ENCODE data around the gene DUS2.
A peak's percentile ranks its signal among the peaks of the same experiment; 100 is the strongest.
"Not testable (repeated sequence)": the region's sequence is repeated elsewhere in the genome, so short reads cannot be mapped to it uniquely, and the experiment has no call there.

The DUS2 gene

DNA sequence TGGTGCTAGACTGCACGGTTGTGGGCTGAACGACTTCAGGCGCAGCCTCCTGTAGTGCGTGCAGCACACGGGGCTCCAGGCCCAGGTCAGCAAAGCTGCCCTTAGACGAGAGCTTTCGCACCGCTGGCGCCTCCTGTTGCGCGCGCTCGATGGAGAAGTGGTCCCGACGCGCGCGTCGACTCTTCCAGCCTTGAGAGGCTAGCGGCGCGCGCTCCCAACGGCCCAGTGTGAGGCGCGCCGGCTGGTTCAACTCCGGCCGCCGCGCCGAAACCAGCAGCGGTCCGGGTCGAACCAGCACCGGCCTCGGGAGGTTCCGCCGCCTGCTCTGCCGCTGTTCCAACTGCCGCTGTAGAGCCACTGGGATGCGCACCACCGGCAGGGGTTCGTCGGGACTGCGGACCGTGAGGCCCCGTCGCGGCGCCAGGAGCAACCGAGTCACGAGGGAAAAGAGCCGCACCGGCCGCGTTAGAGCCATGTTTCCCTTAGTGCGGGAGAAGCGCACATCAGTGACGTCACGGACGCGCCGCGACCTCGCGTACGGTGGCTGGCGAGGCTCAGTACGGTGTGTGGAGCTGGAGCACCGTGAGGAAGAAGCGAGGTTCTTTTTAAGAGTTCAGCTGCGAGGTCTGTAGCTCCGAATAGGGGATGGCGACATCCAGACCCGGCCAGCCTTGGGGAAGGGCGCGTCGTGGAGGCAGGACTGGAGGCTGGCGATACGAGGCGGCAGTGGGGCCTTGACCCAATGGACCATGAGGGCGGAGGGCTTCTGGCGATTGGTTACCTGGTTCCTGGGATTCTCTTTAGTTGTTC is at the start of gene DUS2, which contains the start of gene DDX28:
Gene DUS2, plus strand, starts transcription at position 557 of the 810 bp plus-strand sequence. CDS start 14,740 bp downstream, outside the sequence.
Gene DDX28, minus strand, starts transcription at position 505 of the 810 bp plus-strand sequence. Its CDS starts 30 bp downstream, at position 475.
- DNase-seq, result peak; percentile 94

- no peak for DNase-seq
Measured at GRCh38 chr16:67975321-67976105, 47.6 kb upstream of the DUS2 start.

DNA sequence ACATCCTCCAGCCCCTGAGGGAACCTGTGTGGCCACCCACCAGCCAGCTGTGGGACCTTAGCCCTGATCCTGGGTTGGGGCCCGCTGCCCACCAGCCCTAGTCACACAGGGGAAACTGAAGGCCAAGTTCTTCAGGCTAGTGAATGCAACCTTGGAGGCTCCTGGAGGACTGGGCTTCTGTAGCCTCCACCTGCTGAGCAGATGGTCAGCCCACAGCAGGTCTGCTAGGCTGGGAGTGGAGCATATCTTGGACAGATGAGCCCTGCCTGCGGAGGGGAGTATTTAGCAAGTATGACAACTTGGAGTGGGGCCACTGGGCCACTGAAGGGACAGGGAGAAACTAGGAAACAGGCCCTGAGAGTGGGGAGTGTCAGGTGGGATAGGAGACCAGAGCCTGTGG is 46.9 kb upstream of the DUS2 start:
- no peak for DNase-seq

DNA sequence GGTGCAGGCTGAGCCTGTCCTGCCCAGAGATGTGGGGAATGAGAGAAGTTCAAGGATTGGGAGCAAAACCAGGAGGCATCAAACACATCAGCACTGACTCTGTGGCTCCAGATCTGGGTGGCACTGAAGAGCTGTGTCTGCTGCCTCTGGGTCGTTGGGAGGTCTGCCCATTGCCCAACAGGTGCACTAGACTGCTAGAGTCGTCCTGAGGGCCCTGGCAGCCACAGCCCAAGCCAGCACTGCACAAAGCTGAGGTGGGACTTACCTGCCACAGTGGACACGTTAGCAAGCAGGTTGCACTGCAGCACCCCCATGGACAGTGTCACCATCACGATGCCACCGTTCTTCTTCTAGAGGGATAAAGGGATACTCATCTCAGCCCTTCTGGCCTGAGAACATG is 46.1 kb upstream of the DUS2 start:
- no peak for DNase-seq

DNA sequence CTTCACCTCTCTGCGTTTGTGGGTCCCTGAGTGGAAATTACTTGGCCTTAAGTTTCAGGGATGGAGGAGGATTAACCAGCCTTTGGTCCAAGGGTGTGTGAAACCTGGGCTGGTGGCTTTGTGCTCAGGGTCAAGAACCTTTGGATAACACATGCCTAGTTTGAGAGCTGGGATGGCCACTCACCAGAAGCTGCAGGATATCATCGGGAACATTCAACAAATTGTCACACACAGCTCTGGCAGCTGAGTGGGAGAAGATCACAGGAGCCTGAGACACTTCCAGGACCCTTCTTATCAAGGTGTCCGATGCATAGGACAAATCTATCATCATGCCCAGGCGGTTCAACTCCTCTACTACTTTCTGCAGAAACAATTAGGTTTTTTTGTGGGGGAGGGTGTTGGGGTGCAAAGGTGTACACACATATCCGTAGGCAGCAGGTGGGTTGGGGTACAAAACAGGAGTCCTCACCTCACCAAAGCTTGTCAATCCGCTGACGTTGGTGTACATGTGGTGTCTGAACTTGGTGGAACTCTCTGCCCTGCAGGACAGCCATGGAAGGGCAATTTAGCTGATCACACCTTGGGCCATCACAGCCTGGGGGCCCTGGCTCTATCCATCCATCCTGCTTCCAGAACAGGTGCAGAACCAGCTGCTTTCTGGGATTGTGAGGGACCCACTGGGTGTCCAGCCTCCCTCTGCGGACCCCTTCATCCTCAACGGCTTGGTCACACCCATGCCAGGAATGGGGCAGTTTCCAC is 45.4 kb upstream of the DUS2 start:
- no peak for DNase-seq

DNA sequence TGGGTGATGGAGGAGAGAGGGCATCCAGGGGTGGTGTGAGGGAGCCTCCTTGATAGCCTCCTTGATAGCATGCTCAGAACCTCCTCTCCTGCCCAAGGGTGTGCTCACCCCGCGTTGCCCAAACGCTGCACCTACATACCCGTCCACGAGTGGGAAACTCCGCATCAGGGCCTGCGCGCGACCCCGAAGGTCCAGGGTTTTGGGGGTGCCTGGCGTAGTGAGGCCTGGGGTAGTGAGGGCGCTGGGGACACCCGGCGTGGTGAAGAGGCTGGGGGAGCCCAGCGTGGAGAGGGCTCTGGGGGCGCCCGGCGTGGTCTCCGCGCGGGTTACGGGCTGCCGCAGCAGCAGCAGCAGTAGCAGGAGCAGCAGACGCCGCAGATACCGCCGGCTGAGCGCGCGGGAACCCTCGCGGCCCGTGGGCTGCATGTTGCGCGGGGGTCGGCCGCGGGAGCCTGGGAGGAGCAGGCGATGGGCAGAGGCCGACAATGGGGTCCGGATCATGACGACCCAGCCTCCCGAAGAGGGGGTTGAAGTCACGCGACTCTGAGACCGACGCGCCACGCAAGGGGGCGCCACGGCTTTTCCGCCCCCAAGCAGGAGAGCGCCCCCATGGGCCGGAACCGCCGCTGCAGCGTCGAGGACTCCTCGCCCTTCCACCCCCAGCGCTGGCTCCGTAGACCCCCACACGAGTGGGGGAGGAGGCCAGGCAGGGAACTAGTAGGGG is 43.0 kb upstream of the DUS2 start, which contains the start of gene DPEP3:
Gene DPEP3, minus strand, starts transcription at position 545 of the 724 bp plus-strand sequence. Its CDS starts 119 bp downstream, at position 426.
- DNase-seq, result no peak

- DNase-seq, result no peak
Measured at GRCh38 chr16:67982011-67982696, 40.9 kb upstream of the DUS2 start.

DNA sequence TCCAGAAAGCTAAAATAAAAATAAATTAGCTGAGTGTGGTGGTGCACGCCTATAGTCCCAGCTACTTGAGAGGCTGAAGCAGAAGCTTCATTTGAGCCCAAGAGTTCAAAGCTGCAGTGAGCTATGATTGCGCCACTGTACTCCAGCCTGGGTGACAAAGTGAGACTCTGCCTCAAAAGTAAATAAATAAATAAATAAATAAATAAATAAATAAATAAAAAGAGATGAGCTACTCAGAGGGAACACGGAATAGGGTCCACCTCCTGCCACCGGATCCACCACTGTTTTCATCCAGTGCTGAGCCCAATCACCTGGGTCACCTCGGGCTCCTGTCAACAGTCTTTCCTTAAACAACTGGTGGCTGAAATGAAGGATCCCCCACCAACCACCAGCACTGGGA is 36.1 kb upstream of the DUS2 start:
- no peak for DNase-seq

- peak; percentile 88 for DNase-seq
Measured at GRCh38 chr16:67987460-67988160, 35.5 kb upstream of the DUS2 start.

GRCh38 chr16:67988675-67989074 is 34.4 kb upstream of the DUS2 start:
- no peak for DNase-seq

DNA sequence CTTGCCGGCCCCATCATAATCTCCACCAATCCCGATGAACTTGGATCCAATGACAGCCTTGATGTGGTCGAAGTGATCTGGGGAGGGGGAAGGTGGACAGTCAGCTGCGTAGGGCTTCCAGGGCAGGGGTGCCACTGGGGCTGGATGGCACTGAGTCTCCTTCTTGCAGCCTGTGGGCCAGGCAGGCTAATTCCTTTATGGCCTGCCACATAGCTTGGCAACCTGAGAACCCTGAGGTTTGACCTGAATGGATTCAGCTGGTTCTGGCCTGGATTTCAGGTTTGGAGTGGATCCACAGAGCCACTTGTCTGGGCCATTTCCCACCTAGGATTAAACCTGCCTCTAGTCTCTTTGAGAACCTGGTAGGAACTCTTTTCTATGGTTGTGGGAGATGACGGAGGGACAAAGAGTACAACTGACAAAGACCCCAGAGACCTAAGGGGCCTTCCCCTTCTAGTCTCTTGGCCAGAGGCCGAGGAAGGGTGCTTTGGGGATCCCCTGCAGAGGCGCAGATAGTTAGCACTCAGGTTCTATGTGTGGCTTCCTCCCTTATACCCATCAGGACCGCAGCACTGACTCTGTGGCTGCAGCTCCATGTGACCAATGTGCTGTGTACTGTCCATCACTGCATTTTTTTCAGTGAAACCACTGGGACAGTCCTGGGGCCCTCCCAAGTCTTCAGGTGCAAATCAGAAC is 33.6 kb upstream of the DUS2 start:
- no peak for DNase-seq

DNA sequence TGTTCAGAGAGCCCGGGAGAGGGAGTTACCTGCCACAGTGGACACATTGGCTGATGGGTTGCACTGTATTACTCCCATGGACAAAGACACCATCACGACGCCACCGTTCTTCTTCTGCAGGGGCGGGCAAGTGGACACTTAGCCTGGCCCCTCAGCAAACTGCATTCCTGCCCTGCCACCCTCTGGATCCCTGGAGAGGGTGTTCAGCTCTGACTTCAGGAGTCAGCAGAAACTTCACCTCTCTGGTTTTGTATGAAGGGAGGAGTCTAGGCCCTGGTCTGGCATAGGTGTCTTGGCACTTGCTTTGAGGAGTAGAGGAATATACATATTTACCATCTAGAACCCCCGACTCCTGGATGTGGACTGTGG is 33.1 kb upstream of the DUS2 start:
- no peak for DNase-seq

GRCh38 chr16:67992661-67993206 is 30.4 kb upstream of the DUS2 start:
- no peak for DNase-seq

DNA sequence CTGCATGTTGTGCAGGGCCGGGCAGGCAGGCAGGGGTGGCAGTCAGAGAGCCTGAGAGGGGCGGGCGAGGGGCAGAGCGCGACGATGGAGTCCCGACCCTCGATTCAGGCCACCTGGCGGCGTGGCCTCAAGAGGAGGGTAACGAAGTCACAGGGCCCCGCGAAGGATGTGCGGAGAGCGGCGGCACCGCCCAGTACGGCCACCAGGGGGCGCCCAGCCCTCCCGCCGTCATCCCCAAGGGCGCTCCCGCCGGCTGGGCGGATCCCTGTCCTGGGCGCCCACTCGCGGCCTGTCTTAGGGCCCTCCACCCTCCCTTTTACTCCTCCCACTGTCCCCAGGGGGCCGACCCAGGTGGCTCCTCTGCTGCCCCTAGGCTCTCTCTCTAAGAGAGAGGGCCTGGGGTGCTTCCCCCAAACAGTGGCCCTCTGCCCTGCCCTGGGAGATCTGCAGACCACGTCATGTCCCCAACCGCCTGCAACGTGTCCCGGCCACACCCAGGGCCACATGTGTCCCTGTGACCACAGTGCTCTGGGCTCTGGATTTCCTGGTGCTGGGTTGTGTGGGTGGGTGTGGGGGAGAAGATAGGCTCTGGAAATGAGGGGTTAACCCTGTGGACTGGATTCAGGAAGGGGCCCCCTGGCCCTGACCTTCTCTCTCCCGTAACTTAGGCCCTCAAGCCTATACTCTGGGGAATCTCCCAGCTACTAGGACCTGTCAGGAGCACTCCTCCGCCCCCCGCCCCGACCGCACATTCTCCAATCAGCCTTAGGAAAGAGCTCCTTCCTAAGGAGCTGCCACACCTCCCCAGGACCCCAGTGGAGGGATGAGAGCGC is 29.7 kb upstream of the DUS2 start:
- DNase-seq, result peak; percentile 88

GRCh38 chr16:67994040-67994408 is 29.1 kb upstream of the DUS2 start:
- not testable (repeated sequence) for DNase-seq

DNA sequence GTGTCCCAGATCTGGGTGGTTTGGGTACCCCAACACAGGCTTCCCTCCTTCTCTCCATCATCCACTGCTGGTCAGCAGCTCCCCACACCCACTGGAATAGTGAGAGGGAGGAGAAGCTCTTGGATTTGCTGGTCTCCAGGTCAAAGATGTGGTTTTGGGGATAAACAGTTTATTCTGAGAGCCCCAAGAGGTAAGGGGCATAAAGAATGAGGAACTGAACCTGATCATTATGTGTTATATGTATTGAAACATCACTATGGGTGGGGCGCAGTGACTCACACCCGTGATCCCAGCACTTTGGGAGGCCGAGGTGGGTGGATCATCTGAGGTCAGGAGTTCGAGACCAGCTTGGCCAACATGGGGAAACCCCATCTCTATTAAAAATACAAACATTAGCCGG is 27.7 kb upstream of the DUS2 start:
- no peak for DNase-seq

GRCh38 chr16:67996666-67997065 is 26.4 kb upstream of the DUS2 start:
- no peak for DNase-seq

DNA sequence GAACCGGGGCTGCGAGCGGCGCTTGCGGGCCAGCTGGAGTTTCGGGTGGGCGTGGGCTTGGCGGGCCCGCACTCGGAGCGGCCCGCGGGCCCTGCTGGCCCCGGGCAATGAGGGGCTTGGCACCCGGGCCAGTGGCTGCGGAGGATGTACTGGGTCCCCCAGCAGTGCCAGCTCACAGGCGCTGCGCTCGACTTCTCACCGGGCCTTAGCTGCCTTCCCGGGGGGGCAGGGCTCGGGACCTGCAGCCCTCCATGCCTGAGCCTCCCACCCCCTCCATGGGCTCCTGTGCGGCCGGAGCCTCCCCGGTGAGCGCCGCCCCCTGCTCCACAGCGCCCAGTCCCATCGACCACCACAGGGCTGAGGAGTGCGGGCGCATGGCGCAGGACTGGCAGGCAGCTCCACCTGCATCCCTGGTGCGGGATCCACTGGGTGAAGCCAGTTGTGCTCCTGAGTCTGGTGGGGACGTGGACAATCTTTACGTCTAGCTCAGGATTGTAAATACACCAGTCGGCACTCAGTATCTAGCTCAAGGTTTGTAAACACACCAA is 24.8 kb upstream of the DUS2 start:
- DNase-seq, result not testable (repeated sequence)

Measured in islet precursor cell (in vitro differentiated cells).